Stimulated activated CD4-positive, alpha-beta T cell treated with anti-CD3 and anti-CD28 coated beads, Interleukin-2, amount 100 ng/mL, for 48 hours (primary cell): Measurements from ENCODE around the gene SMAD7.
"Not testable (repeated sequence)": the region's sequence is repeated elsewhere in the genome, so short reads cannot be mapped to it uniquely, and the experiment has no call there.

ENCODE experiments used
- DNase-seq, 2 donors: peaks; one replicate each; pipeline ENCODE4 v3.0.0-alpha.2; 2020

SMAD7 gene

GRCh38 chr18:48874701-48875162 is 76.0 kb downstream of the SMAD7 start:
- no peak for DNase-seq

- no peak for DNase-seq
Observed at GRCh38 chr18:48874233-48874632, 76.5 kb downstream of the SMAD7 start.

DNA sequence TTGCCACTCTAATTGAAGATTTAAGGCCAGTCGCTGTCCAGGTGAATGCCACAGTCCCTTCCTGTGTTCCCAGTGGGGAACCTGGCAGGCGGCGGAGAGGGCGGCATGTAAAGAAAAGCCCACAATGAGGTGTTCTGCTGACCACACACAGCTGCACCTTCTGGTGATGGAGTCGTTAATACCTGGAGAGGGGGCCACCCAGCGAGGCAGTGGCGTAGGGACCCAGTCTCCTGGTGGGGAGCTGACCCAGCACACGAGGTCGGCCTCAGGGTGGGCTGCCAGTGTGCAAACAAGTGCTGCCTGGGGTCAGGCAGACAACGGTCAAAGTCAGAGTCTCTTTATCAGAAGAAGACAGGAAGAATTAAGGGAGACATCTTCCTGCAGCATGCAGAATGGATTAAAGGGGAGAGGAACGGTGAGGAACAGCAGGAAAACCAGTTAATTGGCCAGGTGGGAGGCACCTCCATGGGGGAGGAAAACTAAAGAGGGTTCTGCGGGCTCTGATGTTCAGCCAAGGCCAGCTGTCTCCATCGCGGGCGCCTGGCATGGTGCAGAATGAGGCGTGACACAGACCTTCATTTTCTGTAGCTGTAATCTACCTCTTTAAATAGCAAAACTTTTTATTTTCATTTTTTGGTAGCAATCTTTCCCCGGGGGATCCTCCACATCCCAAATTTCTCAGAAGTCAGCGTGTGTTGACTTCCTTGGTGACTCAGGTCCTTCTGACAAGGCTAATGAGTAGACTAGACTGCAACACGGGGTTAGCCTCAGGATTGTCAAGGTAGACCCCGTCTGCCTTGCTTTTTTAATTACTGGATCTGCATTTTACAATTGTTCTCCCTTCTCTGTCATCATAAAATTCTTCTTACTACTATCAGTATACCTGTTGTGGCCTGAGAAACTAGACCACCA is 78.3 kb downstream of the SMAD7 start:
- no peak for DNase-seq

GRCh38 chr18:48871391-48872166 is 79.2 kb downstream of the SMAD7 start:
- DNase-seq = no peak

DNA sequence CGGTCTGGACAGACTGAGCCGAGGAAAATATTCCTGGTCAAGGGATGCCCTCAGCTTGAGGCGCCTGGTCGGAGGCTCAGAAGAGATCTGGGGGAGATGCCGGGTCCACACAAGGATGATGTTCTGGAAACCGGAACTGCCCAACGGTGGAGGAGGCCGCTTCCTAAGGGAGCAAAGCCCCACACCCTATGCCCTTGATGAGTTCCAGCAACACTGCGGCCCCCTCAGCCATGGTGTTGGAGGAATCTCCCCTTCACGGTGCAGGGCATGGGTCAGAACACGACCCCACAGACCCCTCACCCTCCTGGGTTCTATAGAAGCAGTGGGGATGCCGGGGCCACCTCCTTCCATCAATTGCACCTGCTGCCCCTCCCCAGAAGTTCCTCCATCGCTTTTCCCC is 79.8 kb downstream of the SMAD7 start:
- not testable (repeated sequence) for DNase-seq
